HG03469 (cell line): ENCODE data around the gene LYZ.

ENCODE experiments used
- ATAC-seq: cut with Tn5 transposase; IDR thresholded peaks from one replicate; pipeline ENCODE4 v1.9.1; 2021; ENCODE audit warnings: mild to moderate bottlenecking, moderate library complexity, moderate number of reproducible peaks; ENCODE audit not compliant: unreplicated experiment

The LYZ gene

DNA sequence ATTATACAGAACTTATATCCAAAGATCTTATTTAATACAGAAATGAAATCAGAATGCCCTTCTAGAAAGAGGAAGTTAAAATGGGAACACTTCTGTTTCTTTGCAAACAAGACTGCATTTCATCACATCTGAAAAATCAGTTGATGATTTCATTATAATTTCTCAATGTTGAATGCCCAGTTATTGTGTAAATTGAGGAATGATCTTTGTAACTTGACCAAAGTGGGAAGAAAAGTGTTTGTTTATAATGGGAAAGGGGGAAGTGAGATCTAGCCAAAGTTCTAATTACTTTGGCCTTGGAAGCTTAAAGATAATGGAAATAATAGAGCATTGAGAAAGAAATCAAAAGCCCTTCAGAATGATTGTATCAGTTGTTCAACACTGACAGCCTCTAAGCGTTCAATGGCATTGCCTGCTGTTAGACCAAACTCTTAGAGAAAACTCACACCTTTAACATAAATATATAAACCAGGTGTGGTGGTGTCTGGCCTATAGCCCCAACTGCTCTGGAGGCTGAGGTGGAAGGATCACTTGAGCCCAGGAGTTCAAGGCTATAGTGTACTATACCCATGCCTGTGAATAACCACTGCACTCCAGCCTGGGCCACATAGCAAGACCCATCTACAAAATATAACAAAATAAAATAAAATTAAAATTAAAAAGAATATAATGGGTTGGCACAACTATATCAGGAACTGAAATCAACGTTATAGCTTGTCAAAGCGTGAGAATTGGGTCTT is 9.9 kb upstream of the LYZ start:
- no peak for ATAC-seq

DNA sequence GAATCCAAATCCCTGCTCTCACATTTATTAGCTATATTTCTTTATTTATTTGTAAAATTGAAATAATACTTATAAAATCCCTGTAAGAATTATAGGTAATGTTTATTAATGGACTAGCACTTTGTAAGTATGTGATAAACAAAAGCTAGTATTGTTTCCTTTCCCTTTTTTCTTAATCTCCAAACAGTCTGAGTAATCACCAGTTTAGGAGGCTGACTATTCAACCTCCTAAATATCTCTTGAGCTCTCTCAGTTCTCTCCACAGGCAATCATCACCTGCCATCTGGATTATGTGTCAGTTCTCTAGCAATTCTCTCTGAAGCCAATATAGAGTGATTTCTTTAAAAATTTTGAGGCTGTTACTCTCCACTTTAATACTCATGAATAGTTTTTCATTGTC is 9.2 kb upstream of the LYZ start:
- no peak for ATAC-seq

DNA sequence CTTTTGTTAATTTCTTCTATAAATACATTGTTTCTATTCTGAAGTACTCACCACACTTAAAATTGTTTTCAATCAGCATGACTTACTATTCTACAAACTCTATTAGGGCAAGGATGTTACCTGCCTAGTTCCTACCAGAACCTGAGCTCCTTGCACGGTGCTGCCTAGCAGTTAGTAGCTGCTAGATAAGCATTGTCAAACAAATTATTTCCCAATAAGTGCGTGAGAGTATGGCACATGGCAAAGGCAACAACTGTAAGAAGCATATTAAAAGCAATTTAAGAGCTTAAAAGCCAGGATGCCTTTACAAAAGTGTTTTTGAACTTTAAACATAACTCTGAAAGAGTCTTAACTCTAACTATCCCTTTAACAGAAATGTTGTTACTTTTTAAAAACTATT is 8.2 kb upstream of the LYZ start:
- ATAC-seq: no peak

DNA sequence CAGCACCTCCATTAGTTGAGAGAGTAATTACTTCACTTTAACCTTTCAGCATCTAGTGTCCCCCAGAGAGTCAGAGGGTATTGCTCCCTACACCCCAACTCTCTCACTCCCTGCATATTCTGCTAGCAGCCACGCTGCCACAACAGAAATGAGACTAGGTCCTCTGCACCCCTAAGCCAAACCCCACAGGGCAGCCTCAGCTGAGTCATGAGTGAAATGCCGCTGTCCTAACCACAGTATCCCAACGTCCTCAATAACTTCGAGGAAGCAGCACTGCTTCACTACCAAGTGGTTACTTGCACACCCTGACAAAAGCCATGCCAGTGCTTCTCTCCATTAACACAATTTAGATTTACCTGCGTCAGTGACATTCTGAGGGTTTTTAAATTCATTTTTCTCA is 6.9 kb upstream of the LYZ start:
- no peak for ATAC-seq

DNA sequence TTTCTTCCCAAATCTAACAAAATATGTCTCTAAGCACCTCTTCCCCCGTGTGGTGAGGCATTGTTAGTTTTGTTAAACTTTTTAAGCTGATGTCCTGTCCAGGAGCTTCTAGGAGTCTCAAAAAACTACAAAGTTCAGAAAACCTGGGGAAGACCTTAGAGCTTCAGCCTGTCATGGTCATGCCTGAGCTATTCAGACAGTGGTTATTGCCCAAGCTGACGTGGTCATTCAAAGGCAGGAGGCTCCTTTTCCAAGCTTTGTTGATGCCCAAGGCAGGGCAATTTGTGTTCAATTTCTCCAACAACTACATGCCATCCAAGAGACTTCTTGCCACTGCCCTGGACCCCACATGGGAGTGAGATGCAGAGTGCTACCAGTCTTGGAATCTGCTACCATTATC is 5.8 kb upstream of the LYZ start:
- ATAC-seq: no peak

DNA sequence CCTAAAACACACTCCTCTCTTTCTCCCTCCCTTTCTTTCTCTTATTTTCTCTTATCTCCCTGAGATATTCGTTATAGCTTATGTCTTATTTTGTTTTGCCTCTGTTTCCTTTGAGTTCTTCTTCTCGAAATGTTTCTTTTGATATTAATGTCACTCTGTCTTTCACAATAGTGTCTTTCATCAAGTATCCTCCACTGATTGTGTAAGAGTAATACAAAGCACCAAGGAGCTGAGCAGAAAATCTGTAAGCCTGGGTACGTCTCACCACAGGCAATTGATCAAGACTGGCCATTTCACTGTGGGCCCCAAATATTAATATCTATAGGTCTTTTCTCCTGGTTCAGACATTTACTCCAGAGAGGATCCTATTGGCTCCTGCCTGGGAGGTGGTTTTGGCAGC is 4.8 kb upstream of the LYZ start:
- ATAC-seq: no peak

DNA sequence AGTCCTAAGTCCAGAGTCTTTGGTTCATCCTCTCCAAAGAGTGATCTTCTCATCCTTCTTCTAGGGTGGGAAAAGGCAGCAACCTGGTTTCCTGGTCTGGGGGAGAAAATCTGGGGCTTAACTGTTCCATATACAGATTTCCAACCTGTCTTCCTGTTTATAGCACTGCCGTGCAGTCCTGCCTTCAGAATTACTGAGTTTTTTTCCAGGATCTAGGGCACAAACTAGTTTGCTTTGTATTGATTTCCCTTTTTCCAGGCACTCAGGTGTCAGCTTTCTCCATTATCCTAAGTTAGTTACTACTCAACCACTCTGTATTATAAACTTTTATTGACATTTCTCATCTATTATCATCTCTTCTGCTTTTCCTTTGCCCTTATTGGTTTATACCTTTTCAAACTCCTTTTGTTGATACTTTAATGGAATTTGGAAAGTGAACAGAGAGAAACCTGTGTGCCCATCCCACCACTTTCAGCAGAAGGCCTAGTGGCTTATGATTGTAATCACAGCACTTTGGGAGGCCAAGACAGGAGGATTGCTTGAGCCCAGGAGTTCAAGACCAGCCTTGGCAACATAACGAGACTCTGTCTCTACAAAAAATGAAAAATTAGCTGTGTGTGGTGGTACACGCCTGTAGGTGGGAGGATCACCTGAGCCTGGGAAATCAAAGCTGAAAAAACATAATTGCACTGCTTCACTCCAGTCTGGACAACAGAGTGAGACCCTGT is 4.1 kb upstream of the LYZ start:
- ATAC-seq: no peak

DNA sequence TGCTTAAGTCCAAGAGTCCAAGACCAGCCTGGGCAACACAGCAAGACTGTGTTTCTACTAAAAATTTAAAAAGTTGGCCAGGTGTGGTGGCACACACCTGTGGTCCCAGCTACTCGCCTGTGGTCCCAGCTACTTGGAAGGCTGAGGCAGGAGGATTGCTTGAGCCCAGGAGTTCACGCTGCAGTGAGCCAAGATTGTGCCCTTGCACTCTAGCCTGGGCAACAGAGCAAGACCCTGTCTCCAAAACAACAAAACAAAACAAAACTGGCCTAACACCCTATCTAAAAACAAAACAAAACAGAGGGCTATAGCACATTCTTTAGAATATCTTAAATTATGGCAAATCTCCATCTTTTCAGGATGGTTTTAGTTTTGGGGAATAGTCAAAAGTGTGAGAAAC is 3.1 kb upstream of the LYZ start:
- ATAC-seq: no peak

DNA sequence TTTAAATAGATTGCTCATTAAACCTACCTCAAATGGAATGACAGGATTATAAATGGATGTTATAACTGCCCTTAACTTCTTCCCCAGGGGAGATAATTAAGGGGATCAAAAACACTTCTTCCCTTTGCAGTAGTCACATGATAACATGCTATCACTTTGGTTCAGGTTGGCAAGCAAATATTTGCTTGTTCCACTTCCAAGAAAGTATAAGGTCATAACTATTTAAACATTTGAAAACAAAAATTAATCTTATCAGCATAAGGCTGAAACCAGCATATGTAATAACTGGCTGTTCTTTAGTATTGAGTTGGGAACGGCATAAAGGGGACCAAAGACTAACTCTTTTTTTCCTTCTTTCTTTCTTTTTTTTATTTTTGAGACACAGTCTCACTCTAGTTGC is 2.4 kb upstream of the LYZ start:
- no peak for ATAC-seq

DNA sequence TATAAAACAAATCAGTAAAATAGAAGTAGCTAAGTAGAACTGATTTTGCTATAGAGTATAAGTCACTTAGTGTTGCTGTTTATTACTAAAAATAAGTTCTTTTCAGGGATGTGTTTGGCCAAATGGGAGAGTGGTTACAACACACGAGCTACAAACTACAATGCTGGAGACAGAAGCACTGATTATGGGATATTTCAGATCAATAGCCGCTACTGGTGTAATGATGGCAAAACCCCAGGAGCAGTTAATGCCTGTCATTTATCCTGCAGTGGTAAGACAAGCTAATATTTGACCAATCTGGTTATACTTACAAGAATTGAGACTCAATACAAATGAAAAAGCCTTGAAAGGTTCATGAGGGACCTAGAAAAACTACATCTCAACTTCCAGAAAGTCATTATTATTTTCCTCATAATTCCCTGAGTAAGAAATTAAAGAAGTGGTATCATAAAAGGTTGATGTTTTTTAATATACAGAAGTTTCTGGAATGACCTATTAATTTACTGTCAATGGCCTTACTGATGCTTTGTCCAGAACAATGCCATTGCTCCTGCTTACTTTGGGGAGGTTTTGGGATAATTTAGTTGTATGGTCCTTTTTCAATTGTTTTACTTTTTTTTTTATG is 1.9 kb downstream of the LYZ start:
- no peak for ATAC-seq

DNA sequence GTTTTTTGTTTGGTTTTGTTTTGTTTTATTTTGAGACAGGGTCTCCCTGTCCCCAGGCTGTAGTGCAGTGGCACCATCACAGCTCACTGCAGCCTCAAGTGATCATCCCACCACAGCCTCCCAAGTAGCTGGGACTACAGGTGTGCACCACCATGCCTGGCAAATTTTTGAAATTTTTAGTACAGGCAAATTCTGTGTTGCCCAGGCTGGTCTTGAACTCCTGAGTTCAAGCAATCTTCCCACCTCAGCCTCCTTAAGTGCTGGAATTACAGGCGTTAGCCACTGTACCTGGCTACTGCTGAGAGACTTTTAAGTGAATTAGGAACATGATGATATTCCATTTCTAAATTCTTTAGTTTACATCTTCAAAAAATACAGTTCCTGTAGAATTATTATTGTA is 2.6 kb downstream of the LYZ start:
- ATAC-seq: no peak

DNA sequence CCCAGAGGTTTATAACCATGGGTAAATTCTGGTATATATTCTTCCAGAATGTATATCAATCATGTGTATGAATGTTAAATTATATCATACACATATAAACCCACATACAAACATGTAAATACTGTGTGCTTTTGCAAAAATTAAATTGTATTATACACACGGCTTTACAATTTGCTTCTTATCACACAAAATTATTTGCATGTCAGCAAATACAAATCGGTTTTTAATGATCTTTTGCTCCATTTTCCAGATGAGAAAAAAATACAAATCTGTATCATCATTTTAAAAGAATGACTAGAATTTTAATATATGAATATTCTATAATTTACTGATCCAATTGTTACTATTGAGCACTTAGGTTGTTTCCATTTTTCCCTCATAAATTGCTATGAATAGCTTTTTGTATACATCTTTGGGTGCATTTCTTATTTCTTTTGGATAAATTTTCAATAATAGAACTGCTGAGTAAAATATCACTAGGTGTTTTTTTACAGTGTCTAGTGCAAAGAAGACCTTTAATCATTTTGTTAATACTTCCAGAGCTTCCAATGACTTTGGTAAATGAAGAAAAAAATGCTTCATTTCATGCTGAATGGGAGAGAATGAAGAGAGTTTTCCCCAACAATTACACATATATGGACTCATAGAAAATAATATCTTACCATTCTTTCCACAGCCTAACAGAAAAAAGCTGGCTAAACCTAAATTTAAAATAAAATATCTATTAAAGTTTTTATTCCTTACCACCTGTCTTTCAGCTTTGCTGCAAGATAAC is 3.5 kb downstream of the LYZ start:
- ATAC-seq: no peak

DNA sequence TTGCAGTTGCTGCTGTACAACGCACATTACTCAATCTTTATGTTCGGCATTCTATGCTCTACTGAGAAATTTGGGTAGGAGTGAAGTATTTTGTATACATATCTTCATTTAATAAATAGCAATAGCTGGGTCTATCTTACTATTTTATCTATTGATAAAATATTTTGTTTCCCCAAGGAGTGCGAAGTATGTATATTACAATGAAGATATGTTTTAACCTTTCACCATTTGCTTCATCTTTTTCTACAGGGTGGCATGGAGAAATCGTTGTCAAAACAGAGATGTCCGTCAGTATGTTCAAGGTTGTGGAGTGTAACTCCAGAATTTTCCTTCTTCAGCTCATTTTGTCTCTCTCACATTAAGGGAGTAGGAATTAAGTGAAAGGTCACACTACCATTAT is 4.7 kb downstream of the LYZ start:
- ATAC-seq: no peak

DNA sequence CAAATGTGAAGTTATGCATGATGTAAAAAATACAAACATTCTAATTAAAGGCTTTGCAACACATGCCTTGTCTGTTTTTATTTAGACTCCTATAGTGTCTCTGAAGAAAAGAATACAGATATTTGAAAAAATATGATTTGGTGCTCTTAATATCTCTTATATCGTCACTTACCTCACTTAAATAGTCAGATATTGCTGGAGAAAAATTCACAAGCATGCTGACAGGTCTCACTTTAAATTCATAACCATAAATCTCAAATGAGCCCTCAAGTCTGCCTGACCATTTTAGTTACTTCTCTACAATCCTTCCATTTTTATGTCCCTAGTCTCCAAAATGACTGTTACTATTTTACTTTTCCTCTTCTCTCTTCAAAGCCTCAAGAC is 6.0 kb downstream of the LYZ start:
- ATAC-seq: no peak

DNA sequence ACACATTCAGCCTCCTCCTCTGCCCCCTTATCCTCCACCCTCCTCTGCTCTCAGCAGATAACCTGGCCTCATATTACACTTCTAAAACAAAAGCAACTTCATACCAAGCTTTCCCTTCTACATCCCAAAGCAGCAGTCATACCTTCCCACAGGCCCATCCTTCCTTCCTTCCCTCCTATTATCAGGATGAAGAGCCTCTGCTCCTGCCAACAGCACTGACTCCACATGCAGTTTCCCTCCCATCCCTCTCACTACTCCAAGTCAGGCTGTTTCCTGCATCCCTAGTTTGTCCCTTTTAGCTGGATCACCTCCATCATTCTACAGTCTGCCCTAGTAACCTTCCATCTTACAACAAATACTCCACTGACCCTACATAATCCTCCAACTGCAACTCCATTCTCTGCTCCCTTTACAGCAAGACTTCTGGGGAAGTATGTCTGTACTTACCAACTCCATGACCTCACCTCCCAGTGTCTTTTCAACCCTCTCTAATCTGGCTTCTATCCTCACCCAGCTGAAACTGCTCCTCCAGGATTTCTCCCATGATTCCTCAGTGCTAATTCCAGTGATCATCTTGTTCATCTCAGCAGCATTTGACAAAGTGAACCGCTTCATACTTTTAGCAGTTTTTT is 6.5 kb downstream of the LYZ start:
- no peak for ATAC-seq

DNA sequence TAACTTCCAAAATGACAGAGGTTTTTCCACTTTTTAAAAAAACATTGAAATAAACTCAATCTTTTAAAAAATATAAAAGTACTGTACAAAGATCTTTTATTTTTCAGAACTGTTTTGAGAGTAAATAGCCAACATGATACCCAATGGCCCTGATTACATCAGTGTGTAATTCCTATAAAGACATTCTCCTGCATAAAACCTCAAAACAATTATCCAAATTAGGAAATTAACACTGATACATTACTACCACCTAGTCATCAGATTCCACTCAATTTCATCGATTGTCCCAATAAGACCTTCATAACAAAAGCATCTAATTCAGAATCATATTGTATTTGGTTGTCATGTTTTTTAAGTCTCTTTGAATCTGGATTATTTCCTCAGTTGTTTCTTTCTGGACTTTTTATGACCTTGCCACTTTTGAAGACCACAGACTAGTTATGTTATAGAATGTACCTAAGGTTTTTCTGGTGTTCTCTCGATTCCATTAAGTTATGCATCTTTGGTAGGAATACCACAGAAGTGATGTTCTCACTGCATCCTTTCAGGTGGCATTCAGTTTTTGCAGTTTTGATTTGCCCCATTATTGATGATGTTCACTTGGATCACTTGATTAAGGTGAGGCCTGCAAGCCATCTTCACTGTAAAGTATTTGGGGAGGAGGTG is 7.3 kb downstream of the LYZ start:
- ATAC-seq: no peak

DNA sequence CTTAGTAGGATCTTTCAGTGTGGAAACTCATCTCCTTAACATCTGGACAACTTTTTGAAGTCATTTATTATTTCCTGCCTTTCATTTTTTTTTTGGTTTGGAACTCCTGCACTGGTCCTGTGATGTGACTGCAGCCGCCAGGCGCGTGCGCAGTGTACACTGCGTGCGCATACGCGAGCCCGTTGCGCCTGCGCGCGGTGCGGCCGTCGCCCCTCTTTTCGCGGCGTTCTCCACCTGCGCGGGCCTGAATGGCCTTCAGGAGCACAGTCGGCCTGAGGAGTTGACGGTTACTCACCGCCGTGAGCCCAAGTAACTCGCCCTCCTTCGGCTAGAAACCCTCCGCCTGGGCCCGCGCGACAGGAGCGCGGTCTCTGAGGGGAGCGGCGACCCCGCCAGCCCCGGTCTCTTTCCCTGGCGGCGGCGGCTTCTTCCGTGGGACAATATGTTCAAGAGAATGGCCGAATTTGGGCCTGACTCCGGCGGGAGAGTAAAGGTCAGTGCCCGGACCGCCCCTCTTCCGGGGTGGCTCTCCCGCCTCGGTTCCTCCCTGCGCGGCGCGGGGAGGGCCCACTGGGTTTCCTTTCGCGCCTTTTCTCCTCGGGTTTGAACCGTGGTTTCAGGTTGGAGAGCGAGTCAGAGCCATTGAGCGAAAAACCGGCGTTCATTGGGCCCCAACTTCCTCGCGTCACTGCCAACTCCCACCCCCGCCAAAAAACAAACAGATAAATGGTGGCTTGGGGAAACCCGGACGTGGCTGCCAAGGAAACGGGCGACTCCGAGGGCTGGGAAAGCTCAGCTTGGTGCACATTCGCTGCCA is 11.6 kb downstream of the LYZ start, which contains the start of gene YEATS4:
YEATS4 (plus strand) TSS at position 213 of the 817 bp plus-strand sequence; CDS start at position 443, 230 bp downstream.
- ATAC-seq: peak; percentile 61

DNA sequence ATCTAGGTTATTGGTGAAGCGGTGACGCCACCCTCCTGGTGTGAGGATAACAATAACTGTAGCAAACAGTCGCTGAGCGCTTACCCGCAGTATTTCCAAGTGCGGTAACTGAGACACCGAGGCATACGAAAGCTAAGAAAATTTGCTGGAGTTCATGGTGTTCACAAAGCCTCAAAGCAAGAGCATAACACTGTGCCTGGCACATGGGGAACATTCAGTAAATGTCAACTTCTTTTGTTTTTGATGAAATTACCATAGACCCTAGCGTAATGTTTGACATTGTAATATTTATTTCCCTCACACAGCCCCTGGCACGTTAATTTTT is 12.1 kb downstream of the LYZ start:
- ATAC-seq: no peak

DNA sequence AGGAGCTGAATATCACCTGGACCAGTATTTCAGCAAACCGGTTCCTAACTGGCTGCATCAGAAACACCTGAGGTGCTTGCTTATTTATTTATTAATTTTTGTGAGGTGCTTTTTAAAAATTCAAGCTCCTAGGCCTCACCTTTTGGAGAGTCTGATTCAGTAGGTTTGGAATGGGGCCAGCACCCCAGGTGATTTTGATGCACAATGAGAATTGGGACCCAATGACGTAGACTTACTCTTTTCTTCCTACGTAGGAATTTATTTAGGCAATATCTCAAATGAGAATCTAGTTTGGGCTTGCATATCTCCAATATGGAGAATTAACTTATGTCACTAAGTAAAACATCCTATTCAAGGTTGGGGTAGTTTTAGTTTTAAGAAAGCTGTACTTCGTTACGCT is 18.6 kb downstream of the LYZ start:
- no peak for ATAC-seq

DNA sequence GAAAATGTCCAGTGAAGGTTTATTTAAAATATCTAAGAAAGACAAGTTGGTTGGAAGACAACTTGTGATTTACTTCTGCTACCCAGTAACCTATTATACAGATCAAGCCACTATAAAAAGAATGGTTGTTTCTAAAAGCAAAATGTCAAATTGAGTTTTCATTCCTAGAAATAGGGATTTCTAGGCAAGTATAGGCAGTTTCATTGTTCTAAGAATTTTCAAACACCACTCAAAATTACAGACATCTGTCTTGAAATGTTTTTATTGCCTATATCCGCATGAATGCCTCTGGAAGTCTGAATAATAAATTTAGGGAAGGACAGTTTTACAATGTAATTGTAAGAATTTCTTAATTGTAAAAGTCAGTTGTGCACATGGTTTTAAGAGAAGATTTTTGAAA is 20.0 kb downstream of the LYZ start:
- no peak for ATAC-seq
